MM.1S (cell line): ENCODE data around the gene CMIP.

ENCODE experiments used
- EZH2 ChIP-seq: fragments of 300-600 bp; sonication (generic); optimal IDR thresholded peaks from 2 replicates; pipeline ENCODE3; 2017; ENCODE audit warnings: low read depth, mild to moderate bottlenecking, antibody characterized with exemption, low read length, mixed read lengths
- EZH2phosphoT487 ChIP-seq: fragments of 300-600 bp; sonication (generic); IDR thresholded peaks from 2 replicates; pipeline ENCODE4 v1.6.1; 2018; ENCODE audit warnings: antibody characterized with exemption, low read length
- TF ChIP-seq, protein P1 (sequence below): fragments of 300-600 bp; sonication (generic); IDR thresholded peaks from 2 replicates; pipeline ENCODE4 v1.5.1; 2016; ENCODE audit warnings: antibody characterized with exemption, low read length, mixed read lengths

DNA sequence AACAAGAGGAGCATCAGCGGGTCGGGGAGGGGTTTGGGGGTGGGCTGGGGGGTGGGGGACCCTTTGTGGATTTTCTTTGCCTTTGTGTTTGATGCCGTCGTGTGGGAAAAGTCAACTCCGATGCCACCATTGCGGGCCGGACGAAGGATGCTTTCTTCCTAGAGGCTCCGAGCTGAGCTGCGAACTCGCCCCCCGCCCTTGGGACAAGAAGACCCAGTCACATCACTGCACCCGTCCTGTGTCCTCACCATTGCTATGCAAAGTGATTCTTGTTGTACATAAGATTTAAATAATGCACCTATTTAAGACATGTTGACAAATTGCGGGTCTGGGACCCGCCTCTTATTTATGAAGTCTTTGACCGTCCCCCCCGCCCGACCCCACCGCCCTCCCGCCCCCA lies 265.4 kb downstream of the CMIP start:
- TF ChIP-seq, protein P1, sequence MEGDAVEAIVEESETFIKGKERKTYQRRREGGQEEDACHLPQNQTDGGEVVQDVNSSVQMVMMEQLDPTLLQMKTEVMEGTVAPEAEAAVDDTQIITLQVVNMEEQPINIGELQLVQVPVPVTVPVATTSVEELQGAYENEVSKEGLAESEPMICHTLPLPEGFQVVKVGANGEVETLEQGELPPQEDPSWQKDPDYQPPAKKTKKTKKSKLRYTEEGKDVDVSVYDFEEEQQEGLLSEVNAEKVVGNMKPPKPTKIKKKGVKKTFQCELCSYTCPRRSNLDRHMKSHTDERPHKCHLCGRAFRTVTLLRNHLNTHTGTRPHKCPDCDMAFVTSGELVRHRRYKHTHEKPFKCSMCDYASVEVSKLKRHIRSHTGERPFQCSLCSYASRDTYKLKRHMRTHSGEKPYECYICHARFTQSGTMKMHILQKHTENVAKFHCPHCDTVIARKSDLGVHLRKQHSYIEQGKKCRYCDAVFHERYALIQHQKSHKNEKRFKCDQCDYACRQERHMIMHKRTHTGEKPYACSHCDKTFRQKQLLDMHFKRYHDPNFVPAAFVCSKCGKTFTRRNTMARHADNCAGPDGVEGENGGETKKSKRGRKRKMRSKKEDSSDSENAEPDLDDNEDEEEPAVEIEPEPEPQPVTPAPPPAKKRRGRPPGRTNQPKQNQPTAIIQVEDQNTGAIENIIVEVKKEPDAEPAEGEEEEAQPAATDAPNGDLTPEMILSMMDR, result no peak
- no peak for TF ChIP-seq EZH2
- no peak for TF ChIP-seq EZH2phosphoT487
